B cell (primary cell): ENCODE data around the gene NDUFB7. TPM values are rescaled to one million over a fixed set of nuclear protein-coding genes. Genes with fewer than 3 reads are reported as not detected.

ENCODE experiments used
- ATAC-seq: fragments of 200-7000 bp; cut with Tn5 transposase; one replicate; pipeline ENCODE4 v1.10.0; 2021; ENCODE audit warnings: low read depth, mild to moderate bottlenecking, moderate number of reproducible peaks, moderate library complexity
- CTCF ChIA-PET: fragments of 350-600 bp; sonication (Branson Sonifier 250); formaldehyde crosslinking; loops from one replicate; lab custom pipeline; 2021; ENCODE audit warnings: antibody characterized with exemption, inconsistent platforms; lab: Charles Lee
- POLR2A ChIA-PET: fragments of 350-600 bp; sonication (Branson Sonifier 250); formaldehyde crosslinking; loops from one replicate; lab custom pipeline; 2021; ENCODE audit warnings: antibody characterized with exemption; lab: Charles Lee
- DNase-seq: peaks from one replicate; pipeline ENCODE4 v3.0.0; 2013
- H2AFZ ChIP-seq: 2 replicates; pipeline ENCODE4 v1.6.1; 2012; ENCODE audit warnings: mild to moderate bottlenecking, low read depth, low read length; ENCODE audit not compliant: insufficient read depth, poor library complexity, severe bottlenecking
- H3K27ac ChIP-seq, 2 donors: 1 replicate in 1 of 2; 2 replicates in 1 of 2; pipeline ENCODE4 v1.5.1; 2012 to 2013; ENCODE audit warnings: low read length in 2 of 2, mild to moderate bottlenecking in 2 of 2, moderate library complexity in 1 of 2
- H3K27me3 ChIP-seq, 4 experiments: fragments of 200-600 bp in 1 of 4; sonication (generic) in 1 of 4; replicated peaks in 1 of 4; 1 replicate in 2 of 4; 2 replicates in 2 of 4; pipeline versions ENCODE4 v1.6.1 to v1.7.0; 2013 to 2016; ENCODE audit warnings: low read length in 3 of 4, mild to moderate bottlenecking in 2 of 4, mixed read lengths in 1 of 4, moderate library complexity in 1 of 4; ENCODE audit not compliant: insufficient read depth in 4 of 4, control insufficient read depth in 3 of 4; ENCODE audit errors: control extremely low read depth in 1 of 4
- H3K36me3 ChIP-seq, 2 experiments: replicated peaks in 1 of 2; 1 replicate in 1 of 2; 2 replicates in 1 of 2; pipeline versions ENCODE4 v1.6.1 to v1.7.1; 2013; ENCODE audit warnings: low read length in 1 of 2; ENCODE audit not compliant: insufficient read depth in 2 of 2, control insufficient read depth in 1 of 2; ENCODE audit errors: control extremely low read depth in 1 of 2, extremely low read depth in 1 of 2
- H3K4me1 ChIP-seq, 2 donors: fragments of 200-600 bp in 1 of 2; sonication (generic) in 1 of 2; 1 replicate in 1 of 2; 2 replicates in 1 of 2; pipeline versions ENCODE4 v1.5.1 to v1.6.1; 2013 to 2017; ENCODE audit warnings: low read length in 2 of 2; ENCODE audit not compliant: control insufficient read depth in 2 of 2, insufficient read depth in 2 of 2
- H3K4me2 ChIP-seq: replicated peaks from 2 replicates; pipeline ENCODE3; 2012; ENCODE audit warnings: mild to moderate bottlenecking, low read depth, low read length; ENCODE audit not compliant: poor library complexity, severe bottlenecking
- H3K4me3 ChIP-seq, 5 experiments: fragments of 200-600 bp in 1 of 5; sonication (generic) in 1 of 5; 1 replicate in 3 of 5; 2 replicates in 2 of 5; pipeline versions ENCODE4 v1.5.1 to v1.7.0; 2011 to 2016; ENCODE audit warnings: low read length in 4 of 5, mild to moderate bottlenecking in 4 of 5, low read depth in 2 of 5, control low read depth in 1 of 5, moderate library complexity in 1 of 5; ENCODE audit not compliant: insufficient read depth in 1 of 5; ENCODE audit errors: control extremely low read depth in 1 of 5, extremely low read depth in 1 of 5
- H3K79me2 ChIP-seq: fragments of 200-600 bp; sonication (generic); one replicate; pipeline ENCODE4 v1.6.0; 2016; ENCODE audit warnings: low read length; ENCODE audit not compliant: control insufficient read depth, insufficient read depth
- H3K9ac ChIP-seq: fragments of 200-600 bp; sonication (generic); 2 replicates; pipeline ENCODE4 v1.6.1; 2017; ENCODE audit warnings: mild to moderate bottlenecking, low read length, moderate library complexity
- H3K9me3 ChIP-seq, 3 donors: one replicate each; pipeline versions ENCODE4 v1.6.1 to v1.7.1; 2013; ENCODE audit warnings: low read length in 2 of 3; ENCODE audit not compliant: control insufficient read depth in 2 of 3, insufficient read depth in 1 of 3; ENCODE audit errors: control extremely low read depth in 1 of 3
- H4K20me1 ChIP-seq: 2 replicates; pipeline ENCODE4 v1.6.0; 2012; ENCODE audit warnings: mild to moderate bottlenecking, low read length; ENCODE audit not compliant: insufficient read depth, control insufficient read depth, poor library complexity, severe bottlenecking
- H3K27ac Mint-ChIP-seq: one replicate; pipeline ENCODE4 v1.8.0; 2021; ENCODE audit warnings: mixed read lengths
- H3K27me3 Mint-ChIP-seq: one replicate; pipeline ENCODE4 v1.8.0; 2021; ENCODE audit warnings: mixed read lengths
- H3K4me1 Mint-ChIP-seq: one replicate; pipeline ENCODE4 v1.8.0; 2021; ENCODE audit warnings: mixed read lengths
- H3K4me3 Mint-ChIP-seq: one replicate; pipeline ENCODE4 v1.8.0; 2021; ENCODE audit warnings: mixed read lengths
- H3K9me3 Mint-ChIP-seq: one replicate; pipeline ENCODE4 v1.8.0; 2022; ENCODE audit warnings: mixed read lengths; ENCODE audit not compliant: insufficient read depth
- CTCF ChIP-seq: fragments of 200-600 bp; IDR thresholded peaks from one replicate; pipeline ENCODE4 v1.8.0; 2022; ENCODE audit warnings: antibody characterized with exemption, mild to moderate bottlenecking
- EZH2 ChIP-seq: IDR thresholded peaks from 2 replicates; pipeline ENCODE4 v1.6.1; 2012; ENCODE audit warnings: borderline replicate concordance, low read depth, mild to moderate bottlenecking, moderate library complexity, low read length; ENCODE audit not compliant: insufficient read depth, poor library complexity, severe bottlenecking
- WGBS: methylation state at CpG from one replicate; pipeline ENCODE4 v1.1.5; 2013; ENCODE audit warnings: missing lambda C conversion rate; ENCODE audit not compliant: insufficient coverage; 5-methylcytosine and 5-hydroxymethylcytosine counted together
- intact Hi-C: fragments of 100-400 bp; cut with micrococcal nuclease; formaldehyde crosslinking; loops from one replicate; pipeline ENCODE4 v1.10.0; 2022
- polyA plus RNA-seq: library from polyadenylated mRNA; depleted of rRNA; stranded (reverse); fragments of >200 nt; gene quantifications from 2 replicates; pipeline ENCODE4 v1.2.3, GENCODE V29; 2012
- total RNA-seq, 2 donors: library from RNA; stranded (reverse); fragments of 120-200 nt in 1 of 2; gene quantifications; 1 replicate in 1 of 2; 2 replicates in 1 of 2; pipeline versions ENCODE4 v1.2.3 to v1.2.4, GENCODE V29; 2013 to 2022

The NDUFB7 gene
- total and polyA plus RNA-seq, 2 donors (not counting 1 experiment from before 2014, with no cell fraction given): 71.5 to 168 TPM

GRCh38 chr19:14562660-14563589 lies 8.9 kb downstream of the NDUFB7 start:
- Histone ChIP-seq H4K20me1 (peaks cover 70% of the 10 kb centered on the region), H3K27ac (no peak overlapping the region), H2AFZ (no peak overlapping the region), H3K4me2 (no peak overlapping the region), H3K9me3 (peaks cover 0 to 3% (median 0%) of the 10 kb centered on the region in 3 donors), H3K9ac (no peak overlapping the region), H3K27me3 (no peaks in the 10 kb centered on the region), H3K36me3 (peaks cover 0 to 31% of the 10 kb centered on the region in 2 experiments), H3K79me2 (peaks cover 51% of the 10 kb centered on the region), H3K4me1 (peaks cover 0 to 5% of the 10 kb centered on the region in 2 donors), H3K4me3 (no peak overlapping the region)
- no peaks in the 10 kb centered on the region for H3K9me3 Mint-ChIP-seq
- intact Hi-C loops: no loop called here
- H3K27ac Mint-ChIP-seq: peak overlapping the region; percentile 41
- WGBS: 94% methylated on average over 20 of the region's 23 CpGs
- CTCF ChIA-PET: interaction anchor here (1.3 kb wide), 1 partner anchor 11 kb away, joined by 6 read pairs; no protein-coding TSS in a partner anchor
- DNase-seq (no peak), ATAC-seq (no peak)
- POLR2A ChIA-PET: no interaction called here
- peaks cover 19% of the 10 kb centered on the region for H3K4me1 Mint-ChIP-seq
- no peak for TF ChIP-seq CTCF
- no peak overlapping the region for H3K4me3 Mint-ChIP-seq
- no peaks in the 10 kb centered on the region for H3K27me3 Mint-ChIP-seq

DNA sequence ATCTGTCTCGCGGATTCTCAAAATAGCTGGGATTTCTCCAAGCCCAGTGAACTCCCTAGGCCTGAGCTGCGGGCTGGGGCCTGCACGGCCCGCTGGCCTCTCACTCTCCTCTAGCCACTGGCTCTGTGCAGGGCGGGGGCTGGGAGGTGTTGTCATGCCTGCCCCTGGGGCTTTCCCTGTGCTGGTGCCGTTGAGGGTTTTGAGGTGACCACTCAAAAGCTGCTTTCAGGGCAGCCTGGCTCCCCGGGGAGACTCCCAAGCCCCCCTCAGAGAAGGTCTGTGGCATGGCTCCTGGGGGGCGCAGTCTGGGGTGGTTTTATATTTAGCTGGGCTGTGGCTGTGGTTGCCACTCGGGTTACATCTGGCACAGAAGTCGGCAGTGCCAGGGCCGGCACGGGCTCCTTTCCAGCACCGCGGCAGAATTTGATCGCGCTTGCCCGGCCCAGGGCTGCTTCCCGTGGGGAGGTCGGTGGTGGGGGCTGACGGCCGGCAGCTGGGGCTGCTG lies 10.0 kb downstream of the NDUFB7 start:
- no peak overlapping the region for H3K27ac Mint-ChIP-seq
- Histone ChIP-seq H2AFZ (no peak overlapping the region), H3K9ac (no peak overlapping the region), H3K9me3 (peaks cover 0 to 3% (median 0%) of the 10 kb centered on the region in 3 donors), H3K4me3 (no peak overlapping the region), H3K4me2 (peak overlapping the region; percentile 6), H3K4me1 (peaks cover 0 to 7% of the 10 kb centered on the region in 2 donors), H3K27ac (no peak overlapping the region), H3K27me3 (no peaks in the 10 kb centered on the region), H3K79me2 (peaks cover 54% of the 10 kb centered on the region), H4K20me1 (peaks cover 64% of the 10 kb centered on the region), H3K36me3 (peaks cover 0 to 24% of the 10 kb centered on the region in 2 experiments)
- ATAC-seq: no peak
- H3K4me3 Mint-ChIP-seq: no peak overlapping the region
- no peak for DNase-seq
- no peaks in the 10 kb centered on the region for H3K27me3 Mint-ChIP-seq
- TF ChIP-seq EZH2 (no peak), CTCF (no peak)
- H3K9me3 Mint-ChIP-seq: no peaks in the 10 kb centered on the region
- H3K4me1 Mint-ChIP-seq: peaks cover 14% of the 10 kb centered on the region
- POLR2A ChIA-PET: no interaction called here
- intact Hi-C loops: no loop called here
- 37% methylated on average over 22 of the region's 22 CpGs for WGBS
- CTCF ChIA-PET: interaction anchor here (0.6 to 1.3 kb wide), 2 partner anchors 12 to 155 kb away, joined by 3 to 6 read pairs; no protein-coding TSS in a partner anchor
